ENCODE data around the gene ACSM4.
"Not testable (repeated sequence)": the region's sequence is repeated elsewhere in the genome, so short reads cannot be mapped to it uniquely, and the experiment has no call there.

The ACSM4 gene, protein sequence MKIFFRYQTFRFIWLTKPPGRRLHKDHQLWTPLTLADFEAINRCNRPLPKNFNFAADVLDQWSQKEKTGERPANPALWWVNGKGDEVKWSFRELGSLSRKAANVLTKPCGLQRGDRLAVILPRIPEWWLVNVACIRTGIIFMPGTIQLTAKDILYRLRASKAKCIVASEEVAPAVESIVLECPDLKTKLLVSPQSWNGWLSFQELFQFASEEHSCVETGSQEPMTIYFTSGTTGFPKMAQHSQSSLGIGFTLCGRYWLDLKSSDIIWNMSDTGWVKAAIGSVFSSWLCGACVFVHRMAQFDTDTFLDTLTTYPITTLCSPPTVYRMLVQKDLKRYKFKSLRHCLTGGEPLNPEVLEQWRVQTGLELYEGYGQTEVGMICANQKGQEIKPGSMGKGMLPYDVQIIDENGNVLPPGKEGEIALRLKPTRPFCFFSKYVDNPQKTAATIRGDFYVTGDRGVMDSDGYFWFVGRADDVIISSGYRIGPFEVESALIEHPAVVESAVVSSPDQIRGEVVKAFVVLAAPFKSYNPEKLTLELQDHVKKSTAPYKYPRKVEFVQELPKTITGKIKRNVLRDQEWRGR

DNA sequence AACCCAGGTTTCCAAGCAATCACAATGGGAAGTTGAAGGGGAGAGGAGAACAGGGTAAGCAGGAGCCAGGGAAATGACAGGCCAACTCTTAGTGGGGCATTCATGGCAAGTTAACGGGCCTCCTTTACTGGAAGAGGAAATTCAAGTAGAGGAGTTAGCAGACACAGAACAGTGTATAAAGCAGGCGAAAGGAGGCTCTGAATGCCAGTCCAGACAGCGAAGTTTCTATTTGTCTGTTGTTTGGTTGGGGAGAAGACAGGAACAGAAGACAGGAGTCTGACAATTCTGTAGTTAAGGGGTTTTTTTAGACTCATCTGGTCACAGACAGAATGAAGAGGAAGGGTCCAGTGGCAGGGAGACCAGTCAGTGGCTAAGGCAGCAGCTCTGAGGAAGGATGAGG lies at the start of gene ACSM4:
Gene ACSM4 (plus strand): TSS at position 301 of the 400 bp plus-strand sequence. CDS start 260 bp downstream, outside the sequence.
- Histone ChIP-seq H3K36me3 (ENCODE audit: insufficient read depth, low read length) (no peaks in the 10 kb centered on the region), H2AFZ (ENCODE audit: low read depth, low read length) (no peak within 1 kb of the TSS), H3K4me1 (ENCODE audit: insufficient read depth, low read length) (no peaks in the 10 kb centered on the region), H3K27me3 (ENCODE audit: insufficient read depth, low read length) (no peaks in the 10 kb centered on the region), H3K4me3 (ENCODE audit: low read length) (no peak within 1 kb of the TSS), H3K9me3 (ENCODE audit: low read length) (no peaks in the 10 kb centered on the region)

DNA sequence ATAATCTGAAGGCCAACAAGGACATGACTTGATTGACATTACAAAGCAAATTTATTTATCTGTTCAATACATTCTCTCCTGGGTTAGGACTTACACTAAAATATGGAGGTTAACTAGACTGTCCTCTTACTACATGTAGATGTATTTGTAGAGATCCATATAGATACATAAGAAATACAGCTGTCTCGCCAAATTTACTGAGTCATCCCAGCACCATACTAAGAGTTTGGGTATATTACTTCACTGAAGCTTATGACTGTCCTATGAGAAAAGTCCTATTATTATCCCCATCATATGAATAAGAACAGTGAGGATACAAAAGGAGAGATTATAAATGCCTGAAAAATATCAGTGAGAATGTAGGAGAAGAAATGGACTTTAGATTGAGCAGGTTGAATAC lies 44.8 kb upstream of the ACSM4 start:
- Histone ChIP-seq H3K9me3 (ENCODE audit: low read length) (no peaks in the 10 kb centered on the region), H3K27me3 (ENCODE audit: insufficient read depth, low read length) (no peaks in the 10 kb centered on the region), H3K36me3 (ENCODE audit: insufficient read depth, low read length) (no peaks in the 10 kb centered on the region), H3K4me1 (ENCODE audit: insufficient read depth, low read length) (no peaks in the 10 kb centered on the region), H3K4me3 (ENCODE audit: low read length) (no peak overlapping the region), H2AFZ (ENCODE audit: low read depth, low read length) (no peak overlapping the region)

- Histone ChIP-seq H3K4me3 (ENCODE audit: low read length) (no peak overlapping the region), H3K27me3 (ENCODE audit: insufficient read depth, low read length) (no peaks in the 10 kb centered on the region), H3K4me1 (ENCODE audit: insufficient read depth, low read length) (no peaks in the 10 kb centered on the region)
Observed at GRCh38 chr12:7264538-7264937, 39.3 kb upstream of the ACSM4 start.

DNA sequence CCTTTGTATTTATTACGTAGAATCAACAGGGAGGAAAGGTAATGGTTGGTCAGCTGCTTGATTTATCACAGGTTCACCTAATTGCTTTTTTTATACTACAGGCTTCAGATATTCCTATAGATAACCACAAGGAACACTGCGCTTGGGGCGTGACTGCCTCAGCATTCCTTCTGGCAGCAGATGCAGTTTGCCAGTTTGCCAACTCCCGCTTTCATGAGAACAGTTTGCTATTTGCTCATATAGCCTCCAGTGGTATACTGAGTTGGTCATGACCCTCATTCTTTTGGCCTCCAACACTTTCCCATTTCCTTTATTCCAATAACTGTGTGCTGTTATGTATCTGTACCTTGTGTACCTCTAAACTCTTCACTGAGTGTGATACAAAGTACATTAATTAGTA lies 38.6 kb upstream of the ACSM4 start:
- Histone ChIP-seq H2AFZ (ENCODE audit: low read depth, low read length) (no peak overlapping the region), H3K4me1 (ENCODE audit: insufficient read depth, low read length) (no peaks in the 10 kb centered on the region), H3K4me3 (ENCODE audit: low read length) (no peak overlapping the region), H3K27me3 (ENCODE audit: insufficient read depth, low read length) (no peaks in the 10 kb centered on the region), H3K9me3 (ENCODE audit: low read length) (no peaks in the 10 kb centered on the region), H3K36me3 (ENCODE audit: insufficient read depth, low read length) (no peaks in the 10 kb centered on the region)

More at GRCh38 chr12:7264538-7264937, 39.3 kb upstream of the ACSM4 start:
- H2AFZ ChIP-seq (ENCODE audit: low read depth, low read length) = no peak overlapping the region
- H3K36me3 ChIP-seq (ENCODE audit: insufficient read depth, low read length) = no peaks in the 10 kb centered on the region
- no peaks in the 10 kb centered on the region for H3K9me3 ChIP-seq (ENCODE audit: low read length)

DNA sequence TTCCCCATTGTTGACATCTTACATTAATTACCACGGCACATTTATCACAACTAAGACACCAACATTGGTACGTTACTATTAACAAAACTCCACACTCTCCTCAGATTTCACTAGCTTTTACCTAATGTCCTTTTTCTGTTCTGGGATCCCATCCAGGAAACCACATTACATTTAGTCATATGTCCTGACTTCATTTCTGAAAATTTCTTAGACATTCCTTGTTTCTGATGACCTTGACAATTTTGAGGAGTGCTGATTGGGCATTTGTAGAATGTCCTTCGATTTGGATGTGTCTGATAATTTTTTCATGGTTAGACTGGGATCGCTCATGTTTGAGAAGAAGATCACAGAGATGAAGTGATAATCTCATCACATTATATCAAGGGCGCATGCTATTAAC lies 34.6 kb upstream of the ACSM4 start:
- H3K9me3 ChIP-seq (ENCODE audit: low read length) = no peaks in the 10 kb centered on the region
- no peaks in the 10 kb centered on the region for H3K27me3 ChIP-seq (ENCODE audit: insufficient read depth, low read length)
- no peaks in the 10 kb centered on the region for H3K4me1 ChIP-seq (ENCODE audit: insufficient read depth, low read length)
- no peaks in the 10 kb centered on the region for H3K36me3 ChIP-seq (ENCODE audit: insufficient read depth, low read length)
- no peak overlapping the region for H2AFZ ChIP-seq (ENCODE audit: low read depth, low read length)
- no peak overlapping the region for H3K4me3 ChIP-seq (ENCODE audit: low read length)

- H3K36me3 ChIP-seq (ENCODE audit: insufficient read depth, low read length) = no peaks in the 10 kb centered on the region
- no peak overlapping the region for H3K4me3 ChIP-seq (ENCODE audit: low read length)
- H3K27me3 ChIP-seq (ENCODE audit: insufficient read depth, low read length) = no peaks in the 10 kb centered on the region
- H3K9me3 ChIP-seq (ENCODE audit: low read length) = no peaks in the 10 kb centered on the region
- no peak overlapping the region for H2AFZ ChIP-seq (ENCODE audit: low read depth, low read length)
- no peaks in the 10 kb centered on the region for H3K4me1 ChIP-seq (ENCODE audit: insufficient read depth, low read length)
Observed at GRCh38 chr12:7271893-7272514, 31.9 kb upstream of the ACSM4 start.

DNA sequence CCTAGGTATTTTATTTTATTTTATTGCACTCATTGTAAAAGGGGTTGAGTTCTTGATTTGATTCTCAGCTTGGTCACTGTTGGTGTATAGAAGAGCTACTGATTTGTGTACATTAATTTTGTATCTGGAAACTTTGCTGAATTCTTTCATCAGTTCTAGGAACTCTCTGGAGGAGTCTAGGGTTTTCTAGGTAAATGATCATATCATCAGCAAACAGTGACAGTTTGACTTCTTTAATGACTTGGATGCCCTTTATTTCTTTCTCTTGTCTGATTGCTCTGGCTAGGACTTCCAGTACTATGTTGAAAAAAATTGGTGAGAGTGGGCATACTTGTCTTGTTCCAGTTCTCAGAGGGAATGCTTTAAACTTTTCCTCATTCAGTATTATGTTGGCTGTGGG lies 28.4 kb upstream of the ACSM4 start:
- H3K4me3 ChIP-seq (ENCODE audit: low read length); H3K27me3 ChIP-seq (ENCODE audit: insufficient read depth, low read length); H2AFZ ChIP-seq (ENCODE audit: low read depth, low read length); H3K4me1 ChIP-seq (ENCODE audit: insufficient read depth, low read length); H3K9me3 ChIP-seq (ENCODE audit: low read length); H3K36me3 ChIP-seq (ENCODE audit: insufficient read depth, low read length): not testable (repeated sequence)

GRCh38 chr12:7282844-7283243 lies 21.0 kb upstream of the ACSM4 start:
- H3K9me3 ChIP-seq (ENCODE audit: low read length) = no peaks in the 10 kb centered on the region
- H3K4me1 ChIP-seq (ENCODE audit: insufficient read depth, low read length) = no peaks in the 10 kb centered on the region
- H2AFZ ChIP-seq (ENCODE audit: low read depth, low read length) = no peak overlapping the region
- no peak overlapping the region for H3K4me3 ChIP-seq (ENCODE audit: low read length)
- H3K36me3 ChIP-seq (ENCODE audit: insufficient read depth, low read length) = no peaks in the 10 kb centered on the region
- H3K27me3 ChIP-seq (ENCODE audit: insufficient read depth, low read length) = no peaks in the 10 kb centered on the region

DNA sequence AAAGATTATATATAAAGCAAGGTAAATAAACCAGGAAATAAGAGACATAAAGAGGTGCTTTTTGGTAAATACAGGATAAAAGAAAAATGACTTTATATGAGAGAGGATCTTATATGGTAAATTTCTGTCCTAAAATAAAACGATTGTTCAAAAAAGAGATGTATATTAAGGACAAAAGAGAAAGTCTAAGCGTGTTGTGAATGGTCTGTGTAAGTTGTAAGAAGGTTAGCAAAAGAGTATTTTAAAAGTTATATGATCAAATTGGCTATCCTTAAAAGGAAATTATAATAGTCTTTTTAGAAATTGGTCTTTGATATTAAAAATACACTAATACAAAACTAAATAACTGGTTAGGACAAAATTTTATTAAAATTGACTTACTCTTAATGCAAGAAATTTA lies 14.1 kb upstream of the ACSM4 start:
- H3K4me3 ChIP-seq (ENCODE audit: low read length) = no peak overlapping the region
- H3K9me3 ChIP-seq (ENCODE audit: low read length) = no peaks in the 10 kb centered on the region
- no peaks in the 10 kb centered on the region for H3K27me3 ChIP-seq (ENCODE audit: insufficient read depth, low read length)
- no peaks in the 10 kb centered on the region for H3K36me3 ChIP-seq (ENCODE audit: insufficient read depth, low read length)
- H2AFZ ChIP-seq (ENCODE audit: low read depth, low read length) = no peak overlapping the region
- no peaks in the 10 kb centered on the region for H3K4me1 ChIP-seq (ENCODE audit: insufficient read depth, low read length)

GRCh38 chr12:7290588-7290987 lies 13.3 kb upstream of the ACSM4 start:
- H3K27me3 ChIP-seq (ENCODE audit: insufficient read depth, low read length); H3K9me3 ChIP-seq (ENCODE audit: low read length); H2AFZ ChIP-seq (ENCODE audit: low read depth, low read length); H3K4me3 ChIP-seq (ENCODE audit: low read length); H3K36me3 ChIP-seq (ENCODE audit: insufficient read depth, low read length); H3K4me1 ChIP-seq (ENCODE audit: insufficient read depth, low read length): not testable (repeated sequence)

- H3K36me3 ChIP-seq (ENCODE audit: insufficient read depth, low read length) = no peaks in the 10 kb centered on the region
- no peak overlapping the region for H3K4me3 ChIP-seq (ENCODE audit: low read length)
- no peaks in the 10 kb centered on the region for H3K4me1 ChIP-seq (ENCODE audit: insufficient read depth, low read length)
- no peaks in the 10 kb centered on the region for H3K9me3 ChIP-seq (ENCODE audit: low read length)
- no peak overlapping the region for H2AFZ ChIP-seq (ENCODE audit: low read depth, low read length)
- H3K27me3 ChIP-seq (ENCODE audit: insufficient read depth, low read length) = no peaks in the 10 kb centered on the region
Observed at GRCh38 chr12:7292300-7292699, 11.6 kb upstream of the ACSM4 start.

DNA sequence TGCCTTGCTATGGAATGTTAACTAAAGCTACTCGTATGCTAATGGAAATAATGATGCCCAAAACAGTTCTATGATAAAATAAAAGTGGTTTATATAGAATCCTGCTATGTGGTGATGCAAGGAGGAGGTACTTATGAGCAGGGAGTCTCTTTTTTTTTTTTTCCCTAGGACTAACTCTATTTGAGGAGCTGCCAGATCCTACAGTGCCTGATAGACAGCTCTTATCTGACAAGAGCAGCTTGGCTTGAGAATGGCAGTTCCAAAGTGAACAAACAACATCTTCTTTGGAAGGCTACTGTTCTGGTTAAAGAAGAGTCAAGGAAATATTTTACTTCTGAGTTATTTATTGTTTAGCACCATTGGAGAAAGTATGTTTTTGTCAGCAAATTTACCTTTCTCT lies 10.2 kb upstream of the ACSM4 start:
- H2AFZ ChIP-seq (ENCODE audit: low read depth, low read length) = no peak overlapping the region
- no peaks in the 10 kb centered on the region for H3K36me3 ChIP-seq (ENCODE audit: insufficient read depth, low read length)
- no peaks in the 10 kb centered on the region for H3K27me3 ChIP-seq (ENCODE audit: insufficient read depth, low read length)
- no peaks in the 10 kb centered on the region for H3K9me3 ChIP-seq (ENCODE audit: low read length)
- no peak overlapping the region for H3K4me3 ChIP-seq (ENCODE audit: low read length)
- no peaks in the 10 kb centered on the region for H3K4me1 ChIP-seq (ENCODE audit: insufficient read depth, low read length)

DNA sequence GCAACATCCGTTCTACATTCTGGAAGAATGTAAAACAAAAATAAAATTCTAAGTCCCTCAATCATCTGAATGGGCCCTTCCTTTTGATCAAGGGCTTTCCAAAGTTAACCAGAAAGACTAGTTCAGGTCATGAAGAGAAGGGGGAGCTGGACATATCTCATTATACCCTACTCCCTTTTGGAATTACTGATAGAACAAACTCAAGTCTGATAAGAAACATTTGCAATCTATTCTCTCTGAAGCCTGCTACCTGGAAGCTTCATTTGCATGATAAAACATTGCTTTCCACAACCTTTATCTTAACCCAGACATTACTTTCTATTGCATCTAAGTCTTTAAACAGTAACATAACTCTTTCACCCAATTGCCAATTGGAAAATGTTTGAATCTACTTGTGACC lies 8.3 kb upstream of the ACSM4 start:
- no peaks in the 10 kb centered on the region for H3K9me3 ChIP-seq (ENCODE audit: low read length)
- no peaks in the 10 kb centered on the region for H3K4me1 ChIP-seq (ENCODE audit: insufficient read depth, low read length)
- H3K4me3 ChIP-seq (ENCODE audit: low read length) = no peak overlapping the region

More for the DNA sequence above, 8.3 kb upstream of the ACSM4 start:
- Histone ChIP-seq H3K27me3 (ENCODE audit: insufficient read depth, low read length) (no peaks in the 10 kb centered on the region), H2AFZ (ENCODE audit: low read depth, low read length) (no peak overlapping the region), H3K36me3 (ENCODE audit: insufficient read depth, low read length) (no peaks in the 10 kb centered on the region)

Data from neuron (in vitro differentiated cells).